Ammon's horn (tissue), 1 donor: Measurements from ENCODE around the gene NOMO2.
"Not testable (repeated sequence)": the region's sequence is repeated elsewhere in the genome, so short reads cannot be mapped to it uniquely, and the experiment has no call there.

ENCODE experiments used
- DNase-seq: peaks from one replicate; pipeline ENCODE4 v3.0.0-alpha.2; 2016; ENCODE audit warnings: low spot score

The NOMO2 gene

GRCh38 chr16:18561727-18562314 is at the start of gene NOMO2:
Gene NOMO2 (minus strand): TSS chr16:18562097. CDS start chr16:18562040, 57 bp downstream.
- DNase-seq = not testable (repeated sequence)

- DNase-seq = not testable (repeated sequence)
Observed at GRCh38 chr16:18610147-18610803, 48.4 kb upstream of the NOMO2 start.

GRCh38 chr16:18608271-18608670 is 46.4 kb upstream of the NOMO2 start:
- DNase-seq = not testable (repeated sequence)

GRCh38 chr16:18603572-18604246 is 41.8 kb upstream of the NOMO2 start:
- DNase-seq = not testable (repeated sequence)

- DNase-seq = not testable (repeated sequence)
Observed at GRCh38 chr16:18598582-18598981, 36.7 kb upstream of the NOMO2 start.

GRCh38 chr16:18597734-18598133 is 35.8 kb upstream of the NOMO2 start:
- not testable (repeated sequence) for DNase-seq

GRCh38 chr16:18597319-18597718 is 35.4 kb upstream of the NOMO2 start:
- not testable (repeated sequence) for DNase-seq

GRCh38 chr16:18595796-18596195 is 33.9 kb upstream of the NOMO2 start:
- DNase-seq = not testable (repeated sequence)

- not testable (repeated sequence) for DNase-seq
Observed at GRCh38 chr16:18594880-18595279, 33.0 kb upstream of the NOMO2 start.

GRCh38 chr16:18593904-18594303 is 32.0 kb upstream of the NOMO2 start:
- DNase-seq = not testable (repeated sequence)

GRCh38 chr16:18592982-18593381 is 31.1 kb upstream of the NOMO2 start:
- DNase-seq = not testable (repeated sequence)

GRCh38 chr16:18591908-18592307 is 30.0 kb upstream of the NOMO2 start:
- not testable (repeated sequence) for DNase-seq

- DNase-seq = not testable (repeated sequence)
Observed at GRCh38 chr16:18591441-18591840, 29.5 kb upstream of the NOMO2 start.

GRCh38 chr16:18589806-18590205 is 27.9 kb upstream of the NOMO2 start:
- DNase-seq = not testable (repeated sequence)

GRCh38 chr16:18586560-18587540 is 25.0 kb upstream of the NOMO2 start:
- not testable (repeated sequence) for DNase-seq

GRCh38 chr16:18585789-18586188 is 23.9 kb upstream of the NOMO2 start:
- DNase-seq = not testable (repeated sequence)

GRCh38 chr16:18582902-18583301 is 21.0 kb upstream of the NOMO2 start:
- no peak for DNase-seq

- DNase-seq = not testable (repeated sequence)
Observed at GRCh38 chr16:18580396-18580795, 18.5 kb upstream of the NOMO2 start.

GRCh38 chr16:18579261-18579660 is 17.4 kb upstream of the NOMO2 start:
- not testable (repeated sequence) for DNase-seq

- DNase-seq = not testable (repeated sequence)
Observed at GRCh38 chr16:18577942-18578341, 16.0 kb upstream of the NOMO2 start.

GRCh38 chr16:18575945-18576344 is 14.0 kb upstream of the NOMO2 start:
- DNase-seq = not testable (repeated sequence)
